HG03439 (cell line): Measurements from ENCODE around the gene OSTF1.

Experiments
- ATAC-seq: cut with Tn5 transposase; IDR thresholded peaks from one replicate; pipeline ENCODE4 v1.9.1; 2021; ENCODE audit warnings: mild to moderate bottlenecking, moderate library complexity; ENCODE audit not compliant: unreplicated experiment

The OSTF1 gene

DNA sequence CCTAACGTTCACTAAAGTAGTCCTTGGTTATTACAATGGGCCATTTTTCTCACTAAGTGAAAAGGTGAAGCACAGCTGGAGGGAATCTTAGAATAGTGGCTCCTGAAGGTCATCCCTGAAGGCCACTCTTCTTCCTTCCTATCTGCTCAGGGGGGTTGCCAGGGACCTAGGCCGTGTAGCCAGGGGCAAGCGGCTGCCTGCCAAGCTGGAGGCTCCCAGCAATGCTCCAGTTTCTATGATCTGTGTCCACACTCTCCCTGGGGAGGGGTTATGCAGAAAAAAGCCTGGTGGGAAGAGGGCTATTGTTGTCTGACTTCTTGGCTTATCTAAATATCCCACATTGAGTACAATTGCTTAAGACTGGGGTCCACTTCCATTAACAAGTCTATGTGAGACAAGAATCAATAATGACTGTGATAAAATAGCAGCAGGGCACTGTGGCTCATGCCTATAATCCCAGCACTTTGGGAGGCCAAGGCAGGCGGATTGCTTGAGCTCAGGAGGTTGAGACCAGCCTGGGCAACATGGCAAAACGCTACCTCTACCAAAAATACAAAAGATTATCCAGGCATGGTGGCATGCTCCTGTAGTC is 4.1 kb upstream of the OSTF1 start:
- ATAC-seq: no peak

DNA sequence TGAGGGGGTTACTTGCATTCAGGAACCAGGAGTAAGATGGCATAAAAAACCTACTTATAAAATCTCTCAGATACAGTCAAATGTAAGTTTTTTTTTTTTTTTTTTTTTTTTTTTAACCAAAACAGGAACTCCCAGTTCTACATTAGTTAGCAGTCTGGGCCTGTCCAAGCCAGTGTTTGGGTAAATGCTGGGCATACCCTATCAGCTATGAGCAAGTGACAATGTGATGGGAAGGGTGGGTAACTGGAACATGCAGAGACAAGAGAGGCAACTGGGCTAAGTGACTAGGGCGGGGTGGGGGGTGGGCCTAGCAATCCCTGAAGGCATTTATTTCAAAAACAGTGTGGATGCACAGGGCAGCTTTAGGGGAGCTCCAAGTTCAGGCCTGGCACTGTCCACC is 2.7 kb upstream of the OSTF1 start:
- no peak for ATAC-seq

DNA sequence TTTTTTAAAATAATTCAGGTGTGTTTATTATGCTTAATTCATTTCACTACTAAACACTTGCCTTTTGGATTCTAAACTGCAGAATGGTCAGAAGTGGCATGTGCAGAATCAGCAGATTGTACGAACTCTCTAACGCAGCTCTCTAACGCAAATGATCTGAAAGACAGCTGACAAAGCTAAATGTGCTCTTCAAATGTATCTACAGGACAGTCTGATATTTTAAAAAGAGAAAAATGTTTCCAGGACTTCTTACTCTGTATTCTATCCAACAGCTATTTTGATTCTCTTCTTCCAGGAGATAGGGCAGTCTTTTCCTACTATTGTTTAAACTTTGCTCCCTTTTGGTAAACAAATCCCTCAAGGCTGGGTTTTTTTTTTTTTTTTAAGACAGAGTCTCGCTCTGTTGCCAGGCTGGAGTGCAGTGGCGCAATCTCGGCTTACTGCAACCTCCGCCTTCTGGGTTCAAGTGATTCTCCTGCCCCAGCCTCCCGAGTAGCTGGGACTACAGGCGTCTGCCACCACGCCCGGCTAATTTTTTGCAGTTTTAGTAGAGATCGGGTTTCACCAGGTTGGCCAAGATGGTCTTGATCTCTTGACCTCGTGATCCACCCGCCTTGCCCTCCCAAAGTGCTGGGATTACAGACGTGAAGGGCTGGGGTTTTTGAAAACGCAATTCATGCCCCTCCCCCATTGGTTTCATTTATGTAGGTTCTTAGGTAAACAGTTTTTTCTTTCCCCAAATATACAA is 1.6 kb upstream of the OSTF1 start:
- ATAC-seq: no peak

DNA sequence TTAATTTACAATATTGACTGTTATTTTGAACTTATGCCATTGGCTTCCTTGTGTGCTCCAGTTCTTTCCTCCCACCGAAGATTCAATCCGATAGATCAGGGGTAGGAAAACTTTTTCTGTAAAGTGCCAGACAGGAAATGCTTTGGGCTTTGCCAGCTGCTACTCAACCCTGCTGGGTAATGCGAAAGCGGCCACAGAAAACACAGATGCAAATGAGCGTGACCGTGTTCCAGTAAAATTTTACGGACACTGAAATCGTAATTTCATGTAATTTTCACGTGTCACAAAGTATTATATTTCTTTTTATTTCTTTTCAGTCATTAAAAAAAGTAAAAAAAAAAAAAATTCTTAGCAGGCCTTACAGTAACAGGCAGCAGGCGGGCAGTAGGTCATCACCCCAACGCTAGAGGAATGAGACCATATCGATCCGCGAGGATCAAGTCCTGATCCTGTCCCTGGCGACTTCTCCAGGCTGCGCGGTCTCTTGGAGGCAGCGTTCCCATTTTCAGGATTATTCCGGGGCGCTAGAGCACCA is 958 bp upstream of the OSTF1 start:
- peak; percentile 31 for ATAC-seq

DNA sequence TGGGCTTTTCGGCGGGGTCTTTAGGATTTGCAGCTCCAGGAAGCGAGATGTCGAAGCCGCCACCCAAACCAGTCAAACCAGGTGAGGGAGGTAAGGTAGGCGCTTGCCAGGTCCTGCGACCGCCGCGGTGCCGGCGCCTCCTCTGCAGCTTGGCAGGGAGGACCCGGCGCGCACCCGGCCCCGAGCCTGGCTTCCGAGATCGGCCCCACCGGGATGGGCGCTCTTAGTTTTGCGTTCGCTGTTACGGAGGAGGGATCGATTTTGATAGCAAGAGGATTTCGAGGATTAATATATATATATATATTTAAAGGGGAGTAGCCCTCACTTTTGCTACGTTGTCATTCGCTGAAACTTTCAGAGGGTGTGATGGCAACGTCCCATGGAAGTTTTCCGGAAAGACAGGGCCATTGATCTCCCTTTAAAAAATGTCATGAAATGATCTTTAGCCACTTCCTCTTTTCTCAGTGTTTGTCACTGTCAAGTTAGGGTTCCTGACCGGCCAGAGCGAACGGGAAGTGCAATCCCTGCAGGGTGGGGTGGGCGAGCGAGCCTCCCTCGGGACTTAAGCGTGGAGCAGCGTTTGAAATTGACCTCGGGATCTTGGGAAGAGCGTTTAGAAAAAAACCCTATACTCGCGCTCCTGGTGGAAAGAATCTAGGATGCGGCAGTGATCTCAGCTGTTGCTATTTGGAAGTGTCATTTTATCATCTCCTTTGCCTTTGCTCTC is 495 bp downstream of the OSTF1 start:
- peak; percentile 31 for ATAC-seq

DNA sequence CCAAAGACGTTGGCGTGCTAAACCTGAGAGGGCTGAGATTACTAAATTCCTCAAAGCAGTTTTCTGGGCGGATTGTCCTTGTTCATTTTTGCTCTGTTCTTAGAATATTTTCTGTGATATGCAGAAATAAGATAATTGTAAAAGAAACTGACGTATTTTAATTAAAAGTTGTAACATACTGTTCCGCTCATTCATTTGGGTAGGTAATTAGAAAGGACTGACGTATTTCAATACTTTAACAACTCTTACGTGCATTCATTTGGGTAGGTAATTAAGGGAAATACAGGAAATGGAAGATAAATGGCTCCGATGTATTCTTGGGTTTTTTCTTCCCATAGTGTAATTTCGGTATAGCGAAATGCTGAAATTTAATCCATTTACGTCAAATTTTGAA is 1.1 kb downstream of the OSTF1 start:
- no peak for ATAC-seq

DNA sequence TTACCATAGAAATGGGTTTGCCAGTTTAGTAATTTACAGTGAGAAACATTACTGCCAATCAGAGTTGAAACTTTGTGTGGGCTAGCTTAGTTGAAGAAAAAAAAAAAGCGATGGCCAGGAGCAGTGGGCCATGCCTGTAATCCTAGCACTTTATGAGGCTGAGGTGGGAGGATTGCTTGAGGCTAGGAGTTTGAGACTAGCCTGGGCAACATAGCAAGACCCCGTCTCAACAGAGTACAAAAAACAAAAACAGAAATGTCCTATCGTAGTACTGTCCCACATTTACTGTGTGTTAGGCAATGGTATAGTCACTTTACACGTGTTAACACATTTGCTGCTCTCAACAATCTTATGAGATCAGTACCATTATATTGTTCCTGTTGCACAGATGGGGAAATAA is 2.3 kb downstream of the OSTF1 start:
- no peak for ATAC-seq

DNA sequence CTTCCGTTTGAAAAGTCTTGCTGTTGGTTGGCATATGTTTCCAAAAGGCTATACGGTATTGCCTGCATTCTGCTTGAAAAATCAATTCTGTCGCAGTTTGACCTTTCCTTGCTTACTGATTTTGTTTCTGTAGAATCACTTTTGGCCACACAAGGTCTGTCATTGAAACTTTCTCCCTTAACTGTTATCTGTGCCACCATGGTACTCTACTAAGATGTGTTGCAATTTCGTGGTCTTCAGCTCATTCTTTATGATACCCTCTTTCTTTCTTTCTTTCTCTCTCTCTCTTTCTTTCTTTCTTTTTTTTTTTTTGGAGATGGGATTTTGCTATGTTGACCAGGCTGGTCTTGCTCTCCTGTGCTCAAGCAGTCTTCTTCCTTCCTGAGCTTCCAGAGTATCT is 4.5 kb downstream of the OSTF1 start:
- no peak for ATAC-seq

DNA sequence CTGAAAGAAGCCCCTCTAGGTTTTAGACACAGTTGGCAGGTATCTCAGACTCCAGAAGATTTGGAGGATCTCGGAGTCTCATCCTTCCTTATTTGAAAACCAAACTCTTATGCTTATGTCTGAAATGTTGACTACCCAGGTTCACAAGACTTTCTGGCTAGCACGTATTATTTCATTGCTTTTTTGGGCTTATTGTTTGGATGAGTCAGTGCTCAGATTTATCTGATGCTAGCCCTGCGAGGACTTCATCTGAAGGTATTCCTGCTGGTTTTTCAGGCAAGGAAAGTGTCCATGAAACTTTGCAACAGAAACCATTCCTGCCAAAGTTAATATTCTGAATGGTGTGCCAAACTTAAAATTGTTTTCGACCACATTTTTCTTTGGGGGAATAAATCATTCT is 8.5 kb downstream of the OSTF1 start:
- ATAC-seq: no peak

DNA sequence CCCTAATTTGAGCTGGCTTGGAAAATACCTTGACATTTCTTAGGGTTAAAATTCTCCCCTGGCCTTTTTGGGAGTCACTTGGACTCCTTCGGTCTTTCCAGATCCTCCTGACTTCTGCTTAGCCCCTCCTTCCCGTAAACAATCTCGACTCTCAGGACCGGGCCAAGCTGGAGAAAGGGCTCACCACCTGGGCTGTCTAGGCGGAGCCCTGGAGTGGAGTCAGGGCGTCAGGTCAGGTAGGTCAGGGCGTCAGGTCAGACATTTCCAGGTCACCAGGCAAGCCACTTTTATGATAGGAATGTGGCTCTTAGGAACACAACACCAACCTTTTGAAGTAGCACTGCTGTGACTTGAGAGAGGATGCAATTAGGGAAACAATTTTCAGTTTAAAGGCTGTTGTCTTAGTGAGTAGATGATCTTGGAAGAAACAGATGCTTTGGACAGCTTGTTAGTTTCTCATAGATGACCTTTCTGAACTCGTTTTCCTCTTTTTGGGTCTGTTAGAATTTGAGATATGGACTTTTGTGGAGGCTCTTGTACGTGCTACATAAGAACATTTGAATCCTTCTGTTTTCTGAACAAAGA is 12.8 kb downstream of the OSTF1 start:
- no peak for ATAC-seq

DNA sequence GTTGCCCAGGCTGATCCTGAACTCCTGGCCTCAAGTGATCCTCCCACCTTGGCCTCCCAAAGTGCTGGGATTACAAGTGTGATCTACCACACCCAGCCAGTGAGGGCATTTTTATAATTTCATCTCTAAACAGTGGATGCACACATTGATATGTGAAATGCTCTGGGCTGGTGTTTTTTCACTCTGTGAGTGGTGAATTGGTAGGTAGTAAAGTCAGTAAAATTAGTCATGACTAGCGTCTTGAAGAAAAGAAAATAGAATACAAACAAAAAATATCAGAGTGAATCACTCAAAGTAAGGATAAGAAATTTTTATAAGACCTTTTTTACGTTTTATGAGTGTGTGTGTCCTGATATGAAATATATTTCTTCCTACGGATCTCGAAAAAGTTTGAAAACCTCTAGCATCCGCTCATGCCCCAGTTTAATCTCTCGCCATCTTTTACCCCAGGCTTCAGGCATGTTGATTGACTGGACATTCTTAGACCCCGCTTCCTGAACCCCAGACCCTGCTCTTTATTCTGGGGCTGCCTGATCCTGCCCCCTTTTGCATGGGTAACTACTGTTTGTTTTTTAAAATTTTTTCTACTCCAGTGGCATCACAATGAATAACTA is 14.0 kb downstream of the OSTF1 start:
- no peak for ATAC-seq

DNA sequence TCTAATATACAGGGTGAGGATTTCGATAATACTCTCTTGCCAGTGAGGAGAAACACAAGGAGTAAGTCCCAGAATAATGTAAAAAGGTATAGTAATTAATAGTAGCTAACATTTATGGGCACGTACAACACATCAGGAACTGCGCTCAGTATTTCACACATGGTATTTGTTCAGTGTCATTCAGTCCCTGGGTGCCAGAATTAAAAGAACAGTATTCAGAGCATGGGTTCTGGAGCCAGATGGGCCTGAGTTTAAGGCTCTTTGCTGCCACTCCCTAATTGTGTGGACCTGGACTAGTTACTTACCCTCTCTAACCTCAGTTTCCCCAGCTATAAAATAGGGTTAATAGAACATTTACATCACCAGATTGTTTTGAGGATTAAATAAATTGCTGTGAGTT is 16.3 kb downstream of the OSTF1 start:
- no peak for ATAC-seq

DNA sequence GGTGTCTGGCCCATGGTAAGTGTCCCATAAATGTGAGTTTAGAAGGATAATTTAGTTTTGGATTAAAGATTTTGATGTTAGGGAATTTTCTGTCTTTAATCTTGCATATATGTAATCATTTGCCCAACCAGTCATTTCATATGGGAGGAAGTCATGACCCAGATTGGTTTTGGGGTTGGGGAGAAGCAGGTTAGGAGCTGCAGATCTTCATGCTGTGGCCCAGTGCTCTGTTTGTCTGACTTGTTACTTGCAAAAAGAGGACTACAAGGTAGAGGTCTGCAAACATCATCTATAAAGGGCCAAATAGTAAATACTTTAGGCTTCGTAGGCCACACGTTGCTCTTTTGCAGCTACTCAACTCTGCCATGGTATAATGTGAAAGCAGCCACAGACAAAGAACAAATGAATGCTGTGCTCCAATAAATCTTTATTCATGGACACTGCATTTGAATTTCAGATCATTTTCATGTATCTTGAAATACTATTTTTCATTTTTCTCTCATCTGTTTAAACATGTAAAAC is 16.8 kb downstream of the OSTF1 start:
- ATAC-seq: no peak

DNA sequence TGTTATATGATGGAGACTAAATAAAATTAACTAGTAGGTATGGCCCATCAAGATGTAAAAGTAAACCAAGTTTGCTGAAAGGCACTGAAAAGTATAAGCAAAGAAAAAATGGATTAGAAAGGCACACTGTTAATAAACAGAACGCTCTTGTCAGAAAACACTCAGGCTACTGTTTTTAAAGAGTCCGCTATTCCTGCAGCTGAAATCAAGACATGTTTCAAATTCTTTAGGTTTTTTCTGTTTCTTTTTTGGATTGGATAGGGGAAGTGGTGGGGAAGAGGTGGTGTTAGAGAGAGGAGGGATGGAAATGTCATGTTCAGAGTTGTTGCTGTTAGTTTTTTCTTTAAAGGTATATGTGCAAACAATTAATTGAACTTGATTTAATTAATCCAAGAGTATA is 17.5 kb downstream of the OSTF1 start:
- no peak for ATAC-seq

DNA sequence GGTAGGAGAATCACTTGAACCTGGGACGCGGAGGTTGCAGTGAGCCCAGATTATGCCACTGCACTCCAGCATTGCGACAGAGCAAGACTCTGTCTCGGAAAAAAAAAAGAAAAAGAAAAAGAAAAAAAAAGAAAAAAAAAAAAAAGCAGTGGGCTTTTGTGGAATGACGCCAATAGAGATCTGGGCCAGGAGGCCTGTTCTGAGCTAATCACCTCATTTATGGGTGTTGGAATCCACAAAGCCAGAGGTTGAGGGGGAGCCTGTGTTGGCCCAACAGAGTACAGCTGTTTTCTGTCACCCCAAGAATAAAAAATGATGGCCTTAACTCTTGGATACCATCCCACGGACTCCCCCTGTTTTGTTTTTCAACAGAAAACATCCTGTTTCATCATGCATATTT is 18.5 kb downstream of the OSTF1 start:
- ATAC-seq: no peak

DNA sequence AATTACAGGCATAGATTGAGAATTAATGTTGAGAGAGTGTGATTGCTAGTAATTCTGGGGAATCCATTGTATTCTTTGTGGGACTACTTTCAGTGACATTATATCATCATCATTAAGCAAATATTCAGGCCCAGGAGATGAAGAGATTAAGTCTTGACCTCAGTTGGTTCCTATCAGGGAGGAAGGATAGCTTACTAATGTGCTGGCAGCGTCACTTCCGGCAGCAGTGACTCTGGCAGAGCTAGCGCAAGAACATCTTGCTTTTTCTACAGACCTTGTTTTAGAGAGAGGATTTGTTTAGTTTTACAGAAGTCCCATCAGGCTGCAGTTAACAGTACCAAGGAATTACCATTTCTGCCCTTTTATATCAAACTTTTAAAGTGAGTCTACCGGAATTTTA is 20.3 kb downstream of the OSTF1 start:
- ATAC-seq: no peak

DNA sequence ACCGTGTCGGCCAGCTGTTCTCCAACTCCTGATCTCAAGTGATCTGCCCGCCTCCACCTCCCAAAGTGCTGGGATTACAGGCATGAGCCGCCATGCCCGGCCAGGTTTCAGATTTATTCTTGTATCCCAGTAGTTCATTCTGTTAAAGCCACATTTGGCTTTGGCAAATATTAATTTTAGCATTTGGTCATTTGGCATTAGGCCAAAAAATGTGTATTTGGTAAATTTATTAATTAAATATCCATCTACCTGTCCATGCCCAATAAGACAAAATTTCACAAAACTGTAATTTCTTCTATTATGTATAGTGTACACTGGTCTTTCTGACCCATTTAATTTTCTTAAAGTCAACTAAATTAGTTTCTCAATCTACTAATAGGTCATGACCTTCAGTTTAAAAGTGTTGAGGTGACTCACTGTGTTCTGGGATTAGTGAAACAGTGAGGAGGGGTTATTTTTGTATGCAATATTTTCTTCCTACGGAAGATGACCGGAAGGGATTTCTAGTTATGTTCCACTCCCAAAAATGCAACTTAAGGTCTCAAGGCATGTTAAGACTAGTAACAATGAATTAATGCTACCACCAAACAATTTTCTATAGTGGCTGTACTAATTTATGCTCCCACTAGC is 21.0 kb downstream of the OSTF1 start:
- no peak for ATAC-seq

DNA sequence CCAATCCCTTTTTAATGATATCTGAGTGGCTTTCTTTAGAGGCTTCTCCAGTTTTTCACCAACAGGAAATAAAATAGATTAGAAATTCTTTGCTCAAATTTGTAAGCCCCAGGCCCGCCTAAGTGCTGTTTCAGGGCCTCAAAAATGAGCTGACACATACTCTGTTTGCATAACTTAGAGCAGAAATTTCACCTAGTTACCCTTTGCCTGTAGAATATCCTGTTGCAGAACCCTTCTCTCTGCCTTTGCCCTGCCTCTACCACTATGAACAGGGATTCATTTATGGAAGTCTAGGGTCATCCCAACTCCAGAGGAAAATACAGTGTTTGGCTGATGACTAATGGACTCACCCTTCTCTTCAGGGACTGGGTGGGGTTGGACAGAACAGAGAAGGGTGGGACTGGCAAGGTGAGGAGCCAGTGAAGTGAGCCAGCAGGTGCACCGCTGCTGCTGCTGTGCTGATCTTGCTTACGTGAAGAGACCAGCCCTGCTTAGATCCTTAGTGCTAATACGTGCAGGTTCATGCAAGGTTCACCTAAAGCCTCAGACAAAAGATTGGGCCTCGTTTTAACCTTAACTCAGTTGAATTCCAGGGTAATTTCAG is 22.8 kb downstream of the OSTF1 start:
- no peak for ATAC-seq

DNA sequence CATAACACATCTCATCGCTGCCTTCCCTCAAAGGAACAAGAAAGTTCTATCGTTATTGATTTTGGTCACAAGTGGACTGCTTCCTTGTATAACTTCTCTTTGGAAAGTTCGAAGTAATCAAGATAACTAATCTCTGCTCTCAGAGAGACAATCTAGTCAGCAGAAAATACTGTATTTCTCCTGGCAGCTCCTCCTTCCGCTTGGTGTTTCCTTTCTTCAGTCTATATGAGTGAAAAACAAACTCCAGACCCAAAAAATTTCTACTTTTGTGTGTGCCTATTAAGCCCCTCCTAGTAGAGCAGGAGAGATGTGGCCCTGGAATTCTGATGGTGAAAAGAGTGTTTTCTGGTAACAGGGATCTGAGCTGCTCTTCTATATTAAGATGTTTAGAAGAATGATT is 24.5 kb downstream of the OSTF1 start:
- no peak for ATAC-seq

DNA sequence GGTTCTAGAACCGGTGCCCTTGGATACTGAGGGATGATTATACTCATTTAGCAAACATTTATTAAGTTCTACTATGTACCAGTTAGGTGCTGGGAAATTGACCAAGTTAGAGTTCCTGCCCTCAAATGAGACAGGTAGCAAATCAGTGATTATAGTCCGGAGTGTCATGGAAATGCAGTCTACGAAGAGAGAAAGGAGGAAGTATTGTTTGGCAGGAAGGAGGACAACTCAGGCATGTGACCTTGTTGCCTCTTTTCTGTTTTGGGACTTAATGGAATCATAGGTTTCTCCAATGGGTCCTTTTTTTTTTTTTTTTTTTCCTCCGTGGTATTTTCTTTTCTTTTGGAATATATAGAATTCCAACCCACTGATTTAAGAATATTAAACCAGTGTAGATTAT is 28.0 kb downstream of the OSTF1 start:
- no peak for ATAC-seq
